ENCODE data around the gene DLL3.

DLL3 gene

GRCh38 chr19:39469036-39469435, 29.7 kb upstream of the DLL3 start:
- TF ChIP-seq CTCF (IDR thresholded peaks at IDR 0.05; ENCODE audit: extremely low read depth, insufficient read depth, missing control alignments): no peak
- DNase-seq (ENCODE audit: low spot score): no peak
- in situ Hi-C loops (cut with MboI; ENCODE audit: low pct_unique_long_range_greater_than_20kb, low sequenced_read_pairs, unreplicated experiment): no loop called here

GRCh38 chr19:39469567-39469966, 29.2 kb upstream of the DLL3 start:
- in situ Hi-C loops (cut with MboI; ENCODE audit: low pct_unique_long_range_greater_than_20kb, low sequenced_read_pairs, unreplicated experiment): no loop called here
- TF ChIP-seq CTCF (IDR thresholded peaks at IDR 0.05; ENCODE audit: extremely low read depth, insufficient read depth, missing control alignments): no peak
- no peak for DNase-seq (ENCODE audit: low spot score)

- in situ Hi-C loops (cut with MboI; ENCODE audit: low pct_unique_long_range_greater_than_20kb, low sequenced_read_pairs, unreplicated experiment): no loop called here
- DNase-seq (ENCODE audit: low spot score): no peak
- TF ChIP-seq CTCF (IDR thresholded peaks at IDR 0.05; ENCODE audit: extremely low read depth, insufficient read depth, missing control alignments): no peak
Observed at GRCh38 chr19:39470724-39471339, 27.9 kb upstream of the DLL3 start.

- in situ Hi-C loops (cut with MboI; ENCODE audit: low pct_unique_long_range_greater_than_20kb, low sequenced_read_pairs, unreplicated experiment): no loop called here
- no peak for TF ChIP-seq CTCF (IDR thresholded peaks at IDR 0.05; ENCODE audit: extremely low read depth, insufficient read depth, missing control alignments)
- no peak for DNase-seq (ENCODE audit: low spot score)
Observed at GRCh38 chr19:39471756-39472536, 26.8 kb upstream of the DLL3 start.

- no peak for TF ChIP-seq CTCF (IDR thresholded peaks at IDR 0.05; ENCODE audit: extremely low read depth, insufficient read depth, missing control alignments)
- in situ Hi-C loops (cut with MboI; ENCODE audit: low pct_unique_long_range_greater_than_20kb, low sequenced_read_pairs, unreplicated experiment): no loop called here
- no peak for DNase-seq (ENCODE audit: low spot score)
Observed at GRCh38 chr19:39472746-39473442, 25.9 kb upstream of the DLL3 start.

GRCh38 chr19:39473443-39473960, 25.2 kb upstream of the DLL3 start:
- no peak for DNase-seq (ENCODE audit: low spot score)
- TF ChIP-seq CTCF (IDR thresholded peaks at IDR 0.05; ENCODE audit: extremely low read depth, insufficient read depth, missing control alignments): no peak
- in situ Hi-C loops (cut with MboI; ENCODE audit: low pct_unique_long_range_greater_than_20kb, low sequenced_read_pairs, unreplicated experiment): no loop called here

All from GM13977 (cell line).